GM23248 (cell line): ENCODE measurements around the gene MSH3. TPM values are rescaled to one million over a fixed set of nuclear protein-coding genes. Genes with fewer than 3 reads are reported as not detected.

Source experiments
- DNase-seq: peaks from one replicate; pipeline ENCODE4 v3.0.0-alpha.2; 2015
- H2AFZ ChIP-seq: fragments of 200-600 bp; sonication (generic); 2 replicates; pipeline ENCODE4 v1.6.1; 2016; ENCODE audit warnings: antibody characterized with exemption
- H3F3A ChIP-seq: fragments of 200-600 bp; sonication (generic); 2 replicates; pipeline ENCODE4 v1.6.1; 2016; ENCODE audit warnings: mild to moderate bottlenecking, antibody characterized with exemption, mixed run types; ENCODE audit not compliant: insufficient read depth
- H3K27ac ChIP-seq: fragments of 200-600 bp; sonication (generic); 2 replicates; pipeline ENCODE4 v1.5.1; 2016; ENCODE audit warnings: mild to moderate bottlenecking
- H3K27me3 ChIP-seq: fragments of 200-600 bp; sonication (generic); replicated peaks from 2 replicates; pipeline ENCODE4 v1.6.1; 2016; ENCODE audit warnings: mild to moderate bottlenecking; ENCODE audit not compliant: insufficient read depth
- H3K36me3 ChIP-seq: fragments of 200-600 bp; sonication (generic); 2 replicates; pipeline ENCODE4 v1.6.1; 2016; ENCODE audit warnings: low read depth, mild to moderate bottlenecking
- H3K4me1 ChIP-seq: fragments of 200-600 bp; sonication (generic); 2 replicates; pipeline ENCODE4 v1.6.1; 2016; ENCODE audit warnings: mild to moderate bottlenecking; ENCODE audit not compliant: insufficient read depth
- H3K4me2 ChIP-seq: fragments of 200-600 bp; sonication (generic); one replicate; pipeline ENCODE4 v1.6.1; 2016; ENCODE audit warnings: mild to moderate bottlenecking; ENCODE audit not compliant: unreplicated experiment
- H3K4me3 ChIP-seq: fragments of 200-600 bp; sonication (generic); 2 replicates; pipeline ENCODE4 v1.5.1; 2016; ENCODE audit warnings: mild to moderate bottlenecking
- H3K79me2 ChIP-seq: fragments of 200-600 bp; sonication (generic); 2 replicates; pipeline ENCODE4 v1.6.1; 2016; ENCODE audit warnings: mild to moderate bottlenecking; ENCODE audit not compliant: insufficient read depth
- H3K9ac ChIP-seq: fragments of 200-600 bp; sonication (generic); 2 replicates; pipeline ENCODE4 v1.6.1; 2016; ENCODE audit warnings: mild to moderate bottlenecking
- H3K9me2 ChIP-seq: fragments of 200-600 bp; sonication (generic); 2 replicates; pipeline ENCODE4 v1.6.1; 2016; ENCODE audit warnings: mixed run types, mild to moderate bottlenecking, moderate library complexity; ENCODE audit not compliant: insufficient read depth
- H3K9me3 ChIP-seq: fragments of 200-600 bp; sonication (generic); one replicate; pipeline ENCODE4 v1.6.1; 2017; ENCODE audit warnings: low read depth
- H4K20me1 ChIP-seq: fragments of 200-600 bp; sonication (generic); 2 replicates; pipeline ENCODE4 v1.6.0; 2016; ENCODE audit not compliant: insufficient read depth
- EZH2 ChIP-seq: fragments of 200-600 bp; sonication (generic); IDR thresholded peaks from 2 replicates; pipeline ENCODE4 v1.6.1; 2018; ENCODE audit warnings: antibody characterized with exemption, mild to moderate bottlenecking; ENCODE audit not compliant: insufficient read depth, poor library complexity, severe bottlenecking
- EZH2phosphoT487 ChIP-seq: fragments of 200-600 bp; sonication (generic); IDR thresholded peaks from 2 replicates; pipeline ENCODE4 v1.6.1; 2018; ENCODE audit warnings: antibody characterized with exemption, moderate library complexity, mild to moderate bottlenecking, low read depth; ENCODE audit not compliant: insufficient read depth
- WGBS, 2 experiments: methylation state at CpG; one replicate each; pipeline ENCODE4 v1.1.6; 2015 to 2017; ENCODE audit warnings: low lambda C conversion rate in 2 of 2, low coverage in 1 of 2; ENCODE audit errors: missing lambda C conversion rate in 2 of 2; 5-methylcytosine and 5-hydroxymethylcytosine counted together
- in situ Hi-C: fragments of 300-500 bp; cut with MboI; formaldehyde crosslinking; loops from 2 replicates; pipeline ENCODE4 v1.15.0; 2020
- polyA plus RNA-seq: library from polyadenylated mRNA; unstranded; fragments of >200 nt; fragmentation: Nextera tagmentation; extraction: Ambion mirVana; gene quantifications from 2 replicates; pipeline ENCODE4 v1.2.1, GENCODE V29; 2016
- total RNA-seq: library from RNA; depleted of rRNA; stranded (reverse); fragments of >200 nt; shearing (Covaris generic); gene quantifications from 2 replicates; pipeline ENCODE4 v1.2.3, GENCODE V29; 2014

The MSH3 gene
- total and polyA plus RNA-seq, 2 experiments from 2014 or later: 11.7 to 14.0 TPM

DNA sequence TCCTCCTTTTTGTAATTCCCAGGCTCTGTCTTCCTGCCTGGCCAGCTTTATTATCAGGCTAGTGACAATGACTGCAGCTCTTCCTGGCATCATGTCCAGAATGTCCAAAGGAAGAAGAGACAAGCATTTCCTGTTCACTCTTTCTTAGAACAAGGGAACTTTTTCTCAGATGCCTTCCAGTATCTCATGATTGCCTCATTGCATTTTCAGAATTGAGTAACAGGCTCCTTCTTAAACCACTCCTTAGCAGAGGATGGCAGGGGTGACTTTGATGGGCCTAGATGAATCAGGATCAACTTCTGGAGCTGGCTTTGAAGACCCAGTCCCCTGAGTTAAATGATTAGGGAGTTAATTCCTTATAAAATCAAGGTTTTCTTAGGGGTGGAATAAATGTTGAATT is 212.8 kb downstream of the MSH3 start:
- Histone ChIP-seq H3K4me3 (no peak overlapping the region), H3K9me2 (no peaks in the 10 kb centered on the region), H3K4me1 (no peaks in the 10 kb centered on the region), H3F3A (no peaks in the 10 kb centered on the region), H3K27me3 (no peaks in the 10 kb centered on the region), H3K27ac (no peak overlapping the region), H3K36me3 (no peaks in the 10 kb centered on the region), H2AFZ (no peak overlapping the region), H3K4me2 (no peak overlapping the region), H3K9me3 (no peaks in the 10 kb centered on the region), H3K79me2 (no peaks in the 10 kb centered on the region), H4K20me1 (no peaks in the 10 kb centered on the region), H3K9ac (no peak overlapping the region)
- no peak for TF ChIP-seq EZH2phosphoT487
- TF ChIP-seq EZH2: no peak
- in situ Hi-C loops: no loop called here
- peak; percentile 29 for DNase-seq

DNA sequence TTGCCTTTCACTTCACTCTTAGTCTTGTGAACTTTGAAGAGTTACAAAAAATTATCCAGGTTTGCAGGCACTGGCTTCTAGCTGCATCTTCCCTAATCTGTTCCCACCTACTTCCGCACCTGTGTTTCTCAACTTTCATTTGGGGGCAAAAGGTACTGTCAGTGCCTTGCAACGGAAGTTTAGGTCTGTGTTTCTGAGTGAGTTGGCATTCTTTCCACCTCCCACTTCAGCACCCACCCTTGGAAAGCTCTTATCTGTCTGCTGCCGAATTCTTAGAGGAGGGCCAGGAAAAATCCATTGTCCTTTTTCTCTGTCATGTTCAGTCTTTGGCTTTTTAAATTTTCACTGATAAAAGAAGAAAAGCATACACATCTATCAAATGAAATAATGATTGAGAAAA is 216.0 kb downstream of the MSH3 start:
- H3K9me2 ChIP-seq: no peaks in the 10 kb centered on the region
- no peaks in the 10 kb centered on the region for H3K4me1 ChIP-seq
- H3K27ac ChIP-seq: no peak overlapping the region
- H3K79me2 ChIP-seq: no peaks in the 10 kb centered on the region
- no peak overlapping the region for H3K4me2 ChIP-seq
- H3F3A ChIP-seq: no peaks in the 10 kb centered on the region
- no peaks in the 10 kb centered on the region for H4K20me1 ChIP-seq
- H2AFZ ChIP-seq: no peak overlapping the region
- DNase-seq: no peak
- 95 to 98% methylated on average over 3 of the region's 3 CpGs for WGBS, 2 experiments
- in situ Hi-C loops: no loop called here
- no peaks in the 10 kb centered on the region for H3K27me3 ChIP-seq
- no peaks in the 10 kb centered on the region for H3K9me3 ChIP-seq
- peaks cover 6% of the 10 kb centered on the region; the same call in 1 of the 2 replicates for H3K36me3 ChIP-seq
- TF ChIP-seq EZH2: no peak
- no peak for TF ChIP-seq EZH2phosphoT487
- H3K4me3 ChIP-seq: no peak overlapping the region
- no peak overlapping the region for H3K9ac ChIP-seq

DNA sequence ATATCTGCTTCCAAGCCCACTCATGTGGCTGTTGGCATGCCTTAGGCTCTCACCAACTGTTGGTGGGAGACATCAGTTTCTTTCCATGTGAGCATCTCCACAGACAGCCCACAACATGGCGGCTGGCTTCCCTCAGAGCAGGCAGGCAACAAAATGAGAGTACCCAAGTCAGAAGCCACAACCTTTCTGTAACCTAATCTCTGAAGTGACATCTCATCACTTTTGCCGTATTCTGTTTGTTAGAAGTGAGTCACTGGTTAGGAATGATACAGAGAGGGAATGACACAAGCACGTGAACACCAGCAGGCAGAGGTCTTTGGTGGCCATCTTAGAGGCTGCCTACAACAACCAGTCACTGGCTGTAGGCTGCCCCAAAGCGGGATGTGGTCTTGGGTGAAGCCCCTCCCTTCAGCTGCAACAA is 217.1 kb downstream of the MSH3 start:
- Histone ChIP-seq H3K9ac (no peak overlapping the region), H3K79me2 (no peaks in the 10 kb centered on the region), H2AFZ (no peak overlapping the region), H3K9me3 (no peaks in the 10 kb centered on the region), H3K27ac (no peak overlapping the region), H3K4me3 (no peak overlapping the region), H4K20me1 (no peaks in the 10 kb centered on the region), H3K27me3 (no peaks in the 10 kb centered on the region), H3K4me2 (no peak overlapping the region), H3K36me3 (peaks cover 6% of the 10 kb centered on the region; the same call in 1 of the 2 replicates), H3K4me1 (no peaks in the 10 kb centered on the region), H3F3A (no peaks in the 10 kb centered on the region), H3K9me2 (no peaks in the 10 kb centered on the region)
- peak; percentile 26 for DNase-seq
- in situ Hi-C loops: no loop called here
- 71 to 79% methylated on average over 4 of the region's 4 CpGs for whole genome bisulfite sequencing, 2 experiments
- no peak for TF ChIP-seq EZH2phosphoT487
- no peak for TF ChIP-seq EZH2

DNA sequence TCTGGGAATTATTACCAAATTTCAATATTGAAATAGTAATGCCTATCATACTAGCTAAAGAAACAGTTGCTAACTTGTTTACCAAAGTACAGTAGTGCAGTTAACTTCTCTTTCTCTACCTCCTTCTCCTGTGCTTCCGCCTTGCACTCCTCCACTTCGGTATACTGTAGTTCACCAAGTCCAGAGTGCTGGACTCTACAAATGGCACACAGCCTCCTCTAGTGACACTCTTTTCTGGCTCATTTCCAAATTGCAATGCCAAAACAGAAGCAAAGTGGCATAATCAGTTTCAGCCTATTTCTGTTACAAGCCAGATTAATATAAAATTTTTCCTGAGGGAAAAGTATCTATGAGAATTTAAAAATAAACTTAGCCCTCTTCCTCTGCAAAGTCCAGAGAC is 219.7 kb downstream of the MSH3 start:
- Histone ChIP-seq H3K79me2 (no peaks in the 10 kb centered on the region), H3F3A (no peaks in the 10 kb centered on the region), H3K27me3 (no peaks in the 10 kb centered on the region), H3K36me3 (peaks cover 6% of the 10 kb centered on the region; the same call in 1 of the 2 replicates), H3K9me2 (no peaks in the 10 kb centered on the region), H3K9ac (no peak overlapping the region), H2AFZ (no peak overlapping the region), H3K4me1 (no peaks in the 10 kb centered on the region), H3K4me2 (no peak overlapping the region), H3K4me3 (no peak overlapping the region), H3K9me3 (no peaks in the 10 kb centered on the region), H4K20me1 (no peaks in the 10 kb centered on the region), H3K27ac (no peak overlapping the region)
- in situ Hi-C loops: no loop called here
- TF ChIP-seq EZH2phosphoT487 (no peak), EZH2 (no peak)
- WGBS, 2 experiments: 98 to 100% methylated on average over 2 of the region's 2 CpGs
- no peak for DNase-seq

DNA sequence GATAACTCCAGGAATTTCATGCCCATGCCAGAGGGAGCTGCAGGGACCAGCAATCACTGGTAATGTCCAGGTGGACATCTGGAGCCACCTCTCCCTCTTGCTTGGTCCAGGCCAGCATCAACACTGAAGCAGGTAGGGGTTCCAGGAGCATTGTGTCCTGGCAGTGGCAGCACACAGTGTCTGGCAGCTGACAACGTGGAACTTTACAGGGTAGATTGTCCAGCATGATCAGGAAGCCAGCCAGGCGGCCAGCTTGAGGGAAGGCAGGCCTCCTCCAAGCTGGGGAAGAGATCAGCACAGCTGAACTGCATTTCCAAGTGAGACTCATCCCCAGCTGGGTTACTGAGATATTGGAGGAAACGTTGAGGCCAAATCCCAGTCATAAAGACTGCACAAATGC is 223.1 kb downstream of the MSH3 start:
- in situ Hi-C loops: no loop called here
- 79 to 80% methylated on average over 3 of the region's 3 CpGs for WGBS, 2 experiments
- TF ChIP-seq EZH2phosphoT487: no peak
- no peak for TF ChIP-seq EZH2

More for the DNA sequence above, 223.1 kb downstream of the MSH3 start:
- H3K27ac ChIP-seq: no peak overlapping the region
- no peak overlapping the region for H2AFZ ChIP-seq
- H3F3A ChIP-seq: no peaks in the 10 kb centered on the region
- no peaks in the 10 kb centered on the region for H3K4me1 ChIP-seq
- no peak for DNase-seq
- no peak overlapping the region for H3K4me3 ChIP-seq
- no peaks in the 10 kb centered on the region for H3K27me3 ChIP-seq
- H3K79me2 ChIP-seq: no peaks in the 10 kb centered on the region
- no peaks in the 10 kb centered on the region for H3K9me2 ChIP-seq
- no peak overlapping the region for H3K4me2 ChIP-seq
- peaks cover 6% of the 10 kb centered on the region; the same call in 1 of the 2 replicates for H3K36me3 ChIP-seq
- no peaks in the 10 kb centered on the region for H3K9me3 ChIP-seq
- H3K9ac ChIP-seq: no peak overlapping the region
- no peaks in the 10 kb centered on the region for H4K20me1 ChIP-seq
